ENCODE results near the gene KIF1A. TPM values are rescaled to one million over a fixed set of nuclear protein-coding genes. Genes with fewer than 3 reads are reported as not detected.

Gene KIF1A
- total RNA-seq, 2 experiments from 2014 or later, result 3.3 to 3.8 TPM

DNA sequence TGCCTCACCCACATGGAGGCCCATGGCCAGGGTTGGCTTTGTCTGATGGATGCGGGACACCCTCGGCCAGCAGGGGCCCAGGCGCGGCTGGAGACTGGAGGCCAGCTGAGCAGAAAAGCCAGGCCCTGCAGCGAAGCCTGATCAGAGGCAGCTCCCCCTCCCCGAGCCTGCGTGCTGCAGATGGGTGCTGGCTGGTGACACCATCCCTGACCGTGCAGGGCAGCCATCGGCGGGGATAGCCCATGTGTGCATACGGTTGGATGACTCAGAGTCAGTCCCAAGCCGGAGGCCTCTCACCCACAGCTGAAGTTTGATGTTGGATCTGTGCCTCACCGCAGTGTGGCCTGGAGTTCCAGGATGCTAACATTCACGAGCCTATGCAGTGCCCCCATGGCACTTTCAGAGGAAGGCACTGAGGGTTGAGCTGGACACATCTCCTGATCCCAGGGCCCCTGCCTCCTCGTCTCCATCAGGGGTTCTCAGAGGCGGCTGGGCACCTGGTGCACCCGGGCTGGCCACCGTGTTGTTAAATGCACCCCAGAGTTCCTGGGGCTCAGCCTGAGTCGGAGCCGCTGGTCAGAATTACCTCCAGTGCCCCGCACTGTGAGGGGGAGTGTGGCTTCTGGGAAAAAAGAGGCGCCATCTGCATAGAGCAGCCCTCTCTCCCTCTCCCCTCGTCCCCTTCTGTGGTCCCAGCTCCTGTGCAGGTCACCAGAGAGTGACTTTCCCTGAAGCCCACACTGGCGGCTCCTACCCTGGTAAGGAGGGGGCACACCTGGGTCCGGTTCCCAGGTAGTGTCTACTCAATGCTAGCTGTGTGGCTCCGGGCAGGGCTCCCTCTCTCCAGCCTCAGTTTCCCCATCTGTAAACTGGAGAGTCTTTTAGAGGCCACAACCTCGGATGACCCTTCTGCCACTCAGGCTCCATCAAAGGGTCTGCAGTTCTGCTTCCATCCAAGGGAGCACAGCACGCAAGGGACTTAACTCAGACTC is 19.4 kb upstream of the KIF1A start:
- Mint-ChIP-seq H3K4me1 (ENCODE audit: low read depth) (no peaks in the 10 kb centered on the region), H3K27ac (no peak overlapping the region), H3K36me3 (no peaks in the 10 kb centered on the region), H3K4me3 (no peak overlapping the region), H3K27me3 (peaks cover 1% of the 10 kb centered on the region), H3K9me3 (no peaks in the 10 kb centered on the region)
- ChIA-PET CTCF (interaction anchor here (1.1 to 1.6 kb wide), 5 partner anchors 12 to 325 kb away, joined by 3 to 11 read pairs (median 5); no protein-coding TSS in a partner anchor), POLR2A (no interaction called here)
- no peak for DNase-seq
- intact Hi-C loops (cut with micrococcal nuclease), result loop anchor here (5.0 to 10.0 kb wide), 2 partner anchors 327 to 375 kb away; no protein-coding TSS in a partner anchor

DNA sequence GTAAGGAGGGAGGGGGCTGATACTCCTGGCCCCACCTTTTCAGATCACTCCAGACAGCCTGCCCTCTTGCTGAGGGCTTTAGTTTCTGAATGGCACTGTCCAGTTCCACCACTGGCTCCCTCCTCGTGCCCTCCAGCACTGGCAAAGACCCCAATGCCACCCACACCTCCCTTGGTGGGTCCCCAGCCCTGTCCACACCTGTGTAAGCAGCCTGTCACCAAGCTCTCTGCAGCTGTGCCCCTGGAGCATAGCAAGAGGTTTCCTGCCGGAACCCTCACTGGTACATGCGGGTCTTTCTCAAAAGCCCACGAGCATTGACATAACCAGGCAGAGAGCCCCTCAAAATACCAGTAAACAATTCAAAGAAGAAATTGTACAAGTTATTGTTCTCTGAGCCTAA is 17.6 kb upstream of the KIF1A start:
- H3K36me3 Mint-ChIP-seq, result no peaks in the 10 kb centered on the region
- ChIA-PET POLR2A (no interaction called here), CTCF (no interaction called here)
- no peak for DNase-seq
- no peak overlapping the region for H3K4me3 Mint-ChIP-seq
- no peaks in the 10 kb centered on the region for H3K4me1 Mint-ChIP-seq (ENCODE audit: low read depth)
- peaks cover 1% of the 10 kb centered on the region for H3K27me3 Mint-ChIP-seq
- intact Hi-C loops (cut with micrococcal nuclease), result loop anchor here (10.0 kb wide), 1 partner anchor 377 kb away; no protein-coding TSS in a partner anchor
- H3K27ac Mint-ChIP-seq, result no peak overlapping the region
- H3K9me3 Mint-ChIP-seq, result no peaks in the 10 kb centered on the region

DNA sequence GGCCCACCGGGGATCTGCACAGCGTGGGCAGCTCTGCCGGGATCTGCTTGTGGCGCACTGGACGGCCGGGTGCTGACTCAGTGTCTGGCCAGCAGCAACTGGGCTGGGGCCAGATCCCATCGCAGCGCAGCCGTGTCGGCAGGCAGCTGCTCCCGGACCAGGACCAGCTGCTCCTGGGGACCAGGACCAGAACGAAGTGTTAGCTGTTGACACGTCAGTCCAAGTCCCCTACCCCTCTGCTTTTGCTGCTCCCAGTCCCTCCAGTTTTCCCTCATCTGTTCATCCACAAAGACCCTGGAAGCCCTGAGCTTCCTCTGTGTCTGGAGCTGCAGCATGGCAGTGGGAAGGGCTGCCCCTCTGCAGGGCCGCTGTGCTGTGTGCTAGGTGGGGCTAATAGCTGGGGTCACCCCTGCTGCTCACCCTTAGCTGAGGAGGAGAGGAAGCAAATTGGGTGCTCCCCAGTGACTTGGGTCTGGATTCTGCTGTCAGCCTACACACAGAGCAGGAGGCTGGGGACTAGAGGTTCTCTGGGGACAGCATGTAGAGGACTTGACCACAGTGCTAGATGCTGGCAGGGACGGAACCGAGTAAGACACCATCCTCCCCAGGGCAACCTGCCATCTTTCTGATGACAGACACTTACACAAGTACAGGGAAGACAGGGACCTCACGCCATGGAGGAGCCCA is 16.9 kb upstream of the KIF1A start:
- Mint-ChIP-seq H3K4me3 (no peak overlapping the region), H3K36me3 (no peaks in the 10 kb centered on the region), H3K27me3 (peaks cover 1% of the 10 kb centered on the region), H3K9me3 (no peaks in the 10 kb centered on the region), H3K4me1 (ENCODE audit: low read depth) (no peaks in the 10 kb centered on the region), H3K27ac (no peak overlapping the region)
- CTCF ChIA-PET, result no interaction called here
- no peak for DNase-seq
- POLR2A ChIA-PET, result no interaction called here
- intact Hi-C loops (cut with micrococcal nuclease), result loop anchor here (10.0 kb wide), 1 partner anchor 378 kb away; no protein-coding TSS in a partner anchor

DNA sequence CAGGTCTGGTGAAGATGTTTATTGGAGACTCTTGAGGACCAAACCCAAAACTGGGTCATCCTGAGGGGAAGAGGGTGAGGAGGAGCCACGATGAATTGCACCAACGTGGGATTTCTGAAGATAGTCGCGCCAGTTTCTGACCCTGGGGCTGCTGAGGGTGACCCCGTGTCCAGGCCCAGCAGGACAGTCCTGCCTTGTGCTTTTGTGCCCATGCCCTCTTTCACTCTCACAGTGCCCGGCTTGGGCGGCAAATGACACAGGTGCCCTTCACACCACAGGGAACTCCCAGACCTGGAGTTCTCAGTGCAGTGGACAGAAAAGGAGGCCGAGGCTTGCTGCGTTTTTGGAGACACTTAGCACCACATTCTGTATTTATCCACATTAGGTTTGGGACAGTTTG is 15.5 kb upstream of the KIF1A start:
- Mint-ChIP-seq H3K36me3 (no peaks in the 10 kb centered on the region), H3K27ac (no peak overlapping the region), H3K27me3 (peaks cover 3% of the 10 kb centered on the region), H3K9me3 (no peaks in the 10 kb centered on the region), H3K4me1 (ENCODE audit: low read depth) (no peaks in the 10 kb centered on the region), H3K4me3 (no peak overlapping the region)
- intact Hi-C loops (cut with micrococcal nuclease), result loop anchor here (10.0 kb wide), 1 partner anchor 379 kb away; no protein-coding TSS in a partner anchor
- ChIA-PET CTCF (no interaction called here), POLR2A (no interaction called here)
- DNase-seq, result no peak

DNA sequence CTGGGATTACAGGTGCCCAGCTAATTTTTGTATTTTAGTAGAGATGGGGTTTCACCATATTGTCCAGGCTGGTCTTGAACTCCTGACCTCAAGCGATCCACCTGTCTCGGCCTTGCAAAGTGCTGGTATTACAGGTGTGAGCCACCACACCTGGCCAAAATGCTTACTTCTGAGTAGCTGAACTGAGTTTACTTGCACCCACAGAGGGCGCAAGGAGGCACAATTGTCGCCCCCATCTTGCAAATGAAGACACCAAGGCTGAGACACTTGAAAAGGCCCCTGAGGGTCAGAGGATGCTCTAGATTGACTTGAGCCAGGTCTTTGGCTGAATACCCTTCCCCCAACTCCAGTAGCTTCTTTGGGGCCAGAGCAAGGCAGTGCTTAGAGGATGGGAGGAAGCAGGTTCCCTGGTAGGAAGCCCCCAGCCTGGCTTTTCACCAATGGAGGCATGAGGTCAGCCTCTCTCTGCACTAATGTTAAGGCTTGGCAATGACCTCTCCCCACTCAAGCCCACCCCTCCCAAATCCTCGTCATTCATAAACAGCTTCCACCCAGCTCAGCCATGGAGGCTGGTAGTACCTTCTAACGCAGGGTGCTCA is 14.5 kb upstream of the KIF1A start:
- no peak for DNase-seq
- Mint-ChIP-seq H3K27ac (no peak overlapping the region), H3K4me3 (no peak overlapping the region), H3K4me1 (ENCODE audit: low read depth) (no peaks in the 10 kb centered on the region), H3K27me3 (peaks cover 8% of the 10 kb centered on the region), H3K36me3 (no peaks in the 10 kb centered on the region), H3K9me3 (no peaks in the 10 kb centered on the region)
- POLR2A ChIA-PET, result no interaction called here
- intact Hi-C loops (cut with micrococcal nuclease), result loop anchor here (5.0 to 10.0 kb wide), 2 partner anchors 380 to 1048 kb away; no protein-coding TSS in a partner anchor
- CTCF ChIA-PET, result interaction anchor here (1.1 kb wide), 2 partner anchors 9 to 248 kb away, joined by 3 read pairs; partner anchors contain the start of gene CAPN10

DNA sequence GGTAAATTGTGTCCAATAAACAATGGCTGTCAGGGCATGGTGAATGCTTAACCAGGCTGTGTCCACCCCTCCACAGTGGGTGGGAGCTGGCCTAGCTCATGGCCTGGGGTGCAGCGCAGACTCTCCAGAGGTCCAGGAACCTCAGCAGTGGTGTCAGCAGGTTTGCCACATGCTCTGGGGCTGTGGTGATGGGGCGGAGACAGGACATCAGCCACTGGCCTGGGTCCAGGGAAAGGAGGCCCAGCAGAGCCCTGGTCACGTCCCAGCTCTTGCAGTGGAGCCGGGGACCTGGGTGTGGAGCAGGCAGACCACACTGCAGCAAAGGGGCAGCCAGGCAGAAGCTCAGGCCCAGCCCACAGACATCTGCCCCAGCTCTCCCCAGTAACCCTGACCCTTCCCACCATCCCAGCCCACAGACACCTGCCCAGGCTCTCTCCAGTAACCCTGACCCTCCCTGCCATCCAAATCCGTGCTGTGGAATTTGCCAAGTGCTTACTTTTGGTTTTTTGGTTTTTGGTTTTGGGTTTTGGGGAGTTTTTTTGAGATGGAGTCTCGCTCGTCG is 13.8 kb upstream of the KIF1A start:
- H3K4me1 Mint-ChIP-seq (ENCODE audit: low read depth), result no peaks in the 10 kb centered on the region
- H3K27ac Mint-ChIP-seq, result no peak overlapping the region
- H3K4me3 Mint-ChIP-seq, result no peak overlapping the region
- ChIA-PET POLR2A (no interaction called here), CTCF (interaction anchor here (1.1 kb wide), 2 partner anchors 10 to 247 kb away, joined by 3 read pairs; partner anchors contain the start of gene CAPN10)
- peaks cover 10% of the 10 kb centered on the region for H3K27me3 Mint-ChIP-seq
- intact Hi-C loops (cut with micrococcal nuclease), result loop anchor here (5.0 to 10.0 kb wide), 2 partner anchors 381 to 1048 kb away; no protein-coding TSS in a partner anchor
- no peak for DNase-seq
- no peaks in the 10 kb centered on the region for H3K9me3 Mint-ChIP-seq
- no peaks in the 10 kb centered on the region for H3K36me3 Mint-ChIP-seq

DNA sequence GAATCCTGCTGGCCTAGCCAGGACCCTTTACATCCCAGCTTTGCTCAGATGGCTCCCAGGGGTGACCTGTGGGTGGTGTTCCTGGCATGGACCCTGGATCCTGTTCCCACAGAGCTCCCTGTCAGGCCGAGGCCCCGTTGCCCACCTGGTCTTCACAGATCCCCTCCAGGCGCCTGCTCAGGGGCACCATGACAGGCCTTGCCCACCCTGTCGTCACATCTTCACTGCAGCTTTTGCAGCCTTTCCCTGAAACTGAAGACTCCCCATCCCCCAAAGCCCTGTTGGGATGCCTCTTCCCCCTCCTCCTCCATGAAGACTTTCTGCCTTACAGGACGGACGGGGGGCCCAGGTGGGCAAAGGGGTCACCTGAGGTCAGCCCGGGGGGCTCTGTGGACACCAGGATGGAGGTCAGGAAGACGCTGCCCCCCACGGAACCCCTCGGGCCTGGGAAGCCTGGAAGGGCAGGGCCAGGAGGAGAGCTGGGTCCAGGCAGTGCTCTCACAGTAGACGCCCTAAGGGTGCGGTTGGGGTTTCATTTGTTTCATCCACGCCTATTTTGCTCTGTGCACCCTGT is 13.0 kb upstream of the KIF1A start:
- no peaks in the 10 kb centered on the region for H3K9me3 Mint-ChIP-seq
- H3K4me1 Mint-ChIP-seq (ENCODE audit: low read depth), result no peaks in the 10 kb centered on the region
- H3K27me3 Mint-ChIP-seq, result peaks cover 15% of the 10 kb centered on the region
- DNase-seq, result no peak
- POLR2A ChIA-PET, result no interaction called here
- no peak overlapping the region for H3K27ac Mint-ChIP-seq
- H3K36me3 Mint-ChIP-seq, result no peaks in the 10 kb centered on the region
- CTCF ChIA-PET, result no interaction called here
- intact Hi-C loops (cut with micrococcal nuclease), result loop anchor here (1.0 to 10.0 kb wide), 6 partner anchors 267 to 1049 kb away; partner anchors contain the start of genes DUSP28, HDLBP, PPP1R7 and SEPTIN2
- no peak overlapping the region for H3K4me3 Mint-ChIP-seq

DNA sequence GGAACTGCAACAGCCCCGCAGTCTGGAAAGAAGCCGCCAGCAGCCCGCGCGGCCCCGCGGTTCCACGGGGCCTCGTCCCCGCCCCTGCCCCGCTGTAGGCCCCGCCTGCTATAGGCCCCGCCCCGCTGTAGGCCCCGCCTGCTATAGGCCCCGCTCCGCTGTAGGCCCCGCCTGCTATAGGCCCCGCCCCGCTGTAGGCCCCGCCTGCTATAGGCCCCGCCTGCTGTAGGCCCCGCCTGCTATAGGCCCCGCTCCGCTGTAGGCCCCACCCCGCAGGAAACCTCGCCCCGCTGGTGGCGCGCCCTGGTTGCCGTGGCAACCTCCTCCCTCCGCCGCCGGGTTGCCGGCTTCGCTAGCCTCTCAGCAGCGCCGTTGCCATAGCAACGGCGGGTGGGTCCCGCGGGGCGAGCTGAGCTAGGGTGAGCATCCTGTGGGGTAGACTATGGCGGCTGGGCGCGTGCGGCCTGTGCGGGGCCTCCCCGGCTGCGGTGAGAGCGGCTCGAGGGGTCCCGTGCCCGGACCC is 12.2 kb upstream of the KIF1A start:
- H3K4me1 Mint-ChIP-seq (ENCODE audit: low read depth), result no peaks in the 10 kb centered on the region
- H3K4me3 Mint-ChIP-seq, result peak overlapping the region; percentile 68
- ChIA-PET CTCF (no interaction called here), POLR2A (no interaction called here)
- H3K9me3 Mint-ChIP-seq, result no peaks in the 10 kb centered on the region
- DNase-seq, result peak; percentile 97
- H3K36me3 Mint-ChIP-seq, result no peaks in the 10 kb centered on the region
- intact Hi-C loops (cut with micrococcal nuclease), result loop anchor here (1.0 to 10.0 kb wide), 6 partner anchors 266 to 1050 kb away; partner anchors contain the start of genes DUSP28, HDLBP, PPP1R7 and SEPTIN2
- H3K27ac Mint-ChIP-seq, result no peak overlapping the region
- peaks cover 15% of the 10 kb centered on the region for H3K27me3 Mint-ChIP-seq

DNA sequence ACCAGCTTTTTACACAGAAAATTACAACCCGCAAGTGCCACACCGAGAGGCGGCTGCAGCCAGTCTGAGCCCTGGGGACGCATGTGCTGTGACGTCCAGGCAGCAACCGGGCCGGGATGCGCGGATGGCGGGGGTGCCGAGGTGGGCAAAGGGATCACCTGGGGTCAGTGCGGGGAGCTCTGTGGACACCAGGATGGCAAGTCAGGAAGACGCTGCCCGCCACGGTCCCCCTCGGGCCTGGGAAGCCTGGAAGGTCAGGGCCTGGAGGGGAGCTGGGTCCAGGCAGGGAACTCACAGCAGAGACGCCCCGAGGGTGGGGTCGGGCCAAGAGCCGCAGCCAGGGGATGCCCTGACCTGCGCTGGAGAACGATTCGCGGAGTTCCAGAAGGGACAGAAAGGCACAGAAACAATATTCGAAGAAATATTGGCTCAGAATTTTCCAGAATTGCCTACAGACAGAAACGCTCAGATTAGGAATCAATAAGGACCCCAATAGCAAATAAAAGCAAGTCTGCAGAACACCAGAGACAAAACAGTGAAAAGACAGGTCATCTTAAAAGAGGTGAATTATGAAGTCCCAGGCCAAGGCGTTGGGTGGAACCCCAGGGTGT is 11.7 kb upstream of the KIF1A start:
- DNase-seq, result no peak
- H3K27ac Mint-ChIP-seq, result no peak overlapping the region
- POLR2A ChIA-PET, result no interaction called here
- CTCF ChIA-PET, result no interaction called here
- H3K4me1 Mint-ChIP-seq (ENCODE audit: low read depth), result no peaks in the 10 kb centered on the region
- H3K36me3 Mint-ChIP-seq, result no peaks in the 10 kb centered on the region
- H3K9me3 Mint-ChIP-seq, result no peaks in the 10 kb centered on the region
- H3K4me3 Mint-ChIP-seq, result peak overlapping the region; percentile 68
- intact Hi-C loops (cut with micrococcal nuclease), result loop anchor here (1.0 to 10.0 kb wide), 6 partner anchors 265 to 1051 kb away; partner anchors contain the start of genes DUSP28, HDLBP, PPP1R7 and SEPTIN2
- peaks cover 18% of the 10 kb centered on the region for H3K27me3 Mint-ChIP-seq

DNA sequence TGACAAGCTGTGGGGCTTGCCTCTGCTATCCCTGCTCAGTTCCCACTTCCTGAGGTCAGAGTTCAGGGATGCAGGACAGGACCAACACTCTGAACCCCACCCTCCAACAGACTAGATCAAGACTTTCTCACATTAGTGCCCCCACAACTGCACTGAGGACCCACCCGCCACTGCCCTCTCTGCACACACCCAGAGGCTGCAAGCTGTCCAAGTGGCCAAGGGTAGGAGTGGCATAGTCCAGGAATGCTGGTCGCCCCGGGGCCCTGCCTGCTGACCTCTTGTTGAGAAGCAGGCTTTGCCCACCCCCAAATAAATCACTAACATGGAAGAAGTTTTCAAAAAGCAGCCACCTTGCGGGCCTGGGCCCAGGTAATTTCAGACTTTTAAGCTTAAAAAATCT is 5.5 kb upstream of the KIF1A start:
- Mint-ChIP-seq H3K36me3 (no peaks in the 10 kb centered on the region), H3K27ac (no peak overlapping the region), H3K4me3 (no peak overlapping the region), H3K9me3 (no peaks in the 10 kb centered on the region), H3K27me3 (peaks cover 63% of the 10 kb centered on the region), H3K4me1 (ENCODE audit: low read depth) (peaks cover 6% of the 10 kb centered on the region)
- CTCF ChIA-PET, result interaction anchor here (1.3 kb wide), 1 partner anchor 26 kb away, joined by 4 read pairs; no protein-coding TSS in a partner anchor
- DNase-seq, result no peak
- POLR2A ChIA-PET, result no interaction called here
- intact Hi-C loops (cut with micrococcal nuclease), result no loop called here
